HG02798 (cell line): ENCODE measurements around the gene IDH2.

Source experiments
- ATAC-seq: cut with Tn5 transposase; IDR thresholded peaks from one replicate; pipeline ENCODE4 v1.9.1; 2021; ENCODE audit warnings: mild to moderate bottlenecking; ENCODE audit not compliant: unreplicated experiment, poor library complexity

Gene IDH2

DNA sequence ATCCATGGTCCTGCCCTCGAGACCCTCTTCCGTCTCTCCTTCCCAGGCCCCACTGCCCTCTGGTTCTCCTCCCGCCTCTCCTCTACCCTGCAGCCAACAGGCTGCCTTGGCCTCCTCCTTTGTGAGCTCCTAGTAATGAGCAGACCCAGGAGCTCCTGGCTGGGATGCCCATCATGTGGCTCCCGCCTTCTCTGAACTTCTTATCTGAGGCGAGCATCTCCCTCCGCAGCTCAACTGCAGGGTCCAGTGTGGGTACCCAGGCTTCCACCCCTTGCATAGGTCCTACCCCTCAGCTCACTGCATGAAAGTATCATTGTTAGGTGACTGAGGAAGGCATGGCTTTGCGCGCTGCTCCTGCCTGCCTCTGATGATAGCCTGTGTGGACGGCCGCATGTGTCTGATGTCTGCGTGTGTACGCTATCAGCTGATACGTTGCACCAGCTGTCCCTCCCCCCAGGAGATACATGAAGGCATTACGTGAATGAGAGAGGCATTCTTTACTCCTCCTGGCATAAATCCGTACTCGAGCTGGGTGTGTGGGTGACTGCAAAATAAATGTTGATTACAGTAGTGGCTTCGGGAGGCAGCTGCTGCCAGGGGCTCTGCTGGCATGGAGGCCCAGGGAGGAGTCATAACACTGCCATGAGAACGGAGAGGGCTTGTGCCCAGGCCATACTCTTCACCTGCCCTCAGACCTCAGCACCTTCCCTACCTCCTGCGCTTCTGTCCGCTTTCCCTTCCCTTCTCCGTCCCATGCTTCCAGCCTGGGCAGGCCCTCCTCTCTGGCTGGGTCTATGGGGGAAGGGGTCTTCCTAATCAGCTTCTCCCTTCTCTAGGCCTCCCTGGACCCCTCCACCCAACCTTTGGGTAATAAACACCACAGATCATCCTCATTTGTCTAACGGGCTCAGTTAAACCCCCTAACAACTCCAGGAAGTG, 52.3 kb downstream of the IDH2 start:
- ATAC-seq = no peak

DNA sequence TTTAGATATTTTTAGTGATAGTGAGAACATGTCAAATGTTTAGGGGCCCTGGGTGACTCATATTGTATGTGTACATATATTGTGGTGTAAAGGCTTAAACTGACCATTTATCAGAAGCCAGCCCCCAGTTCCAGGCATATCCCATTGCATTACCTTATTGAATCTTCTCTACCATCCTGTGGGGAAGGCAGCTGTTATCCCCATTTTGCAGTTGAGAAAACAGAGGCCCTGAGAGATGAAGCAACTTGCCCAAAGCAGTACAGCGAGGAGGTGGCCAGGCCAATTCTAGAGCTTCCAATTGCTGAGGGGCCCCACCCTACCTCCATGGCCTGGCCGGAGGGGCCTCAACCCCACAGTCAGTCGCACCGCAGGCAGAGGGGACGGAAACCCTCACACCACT, 53.2 kb downstream of the IDH2 start:
- no peak for ATAC-seq

DNA sequence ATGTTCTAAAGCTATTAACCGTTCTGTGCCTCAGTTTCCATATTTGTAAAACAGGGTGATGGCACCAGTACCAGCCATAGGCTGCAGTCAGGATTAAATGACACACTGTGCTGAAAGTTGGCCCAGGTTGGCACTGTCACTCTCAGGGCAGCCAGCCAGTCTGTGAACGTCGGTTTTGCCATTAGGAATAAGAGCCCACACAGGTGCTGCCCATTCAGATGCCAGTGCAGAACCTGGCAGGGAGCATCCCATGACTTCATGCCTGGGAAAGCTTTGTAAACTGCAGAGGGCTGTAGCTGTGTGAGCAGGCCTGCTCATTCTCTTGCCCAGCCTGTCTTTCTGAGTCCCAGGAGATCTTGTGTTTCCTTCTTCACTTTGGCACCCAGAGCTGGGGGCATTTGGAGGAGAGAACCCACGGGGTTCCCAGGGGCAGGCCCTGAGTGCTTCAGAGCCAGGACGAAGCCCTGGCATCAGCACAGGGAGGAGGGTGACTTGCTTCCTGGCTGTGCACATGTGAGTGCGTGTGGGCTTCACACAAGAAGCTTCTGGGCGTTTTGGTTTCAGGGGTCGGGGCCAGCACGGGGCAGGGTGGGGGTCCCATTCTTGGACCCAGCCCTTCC, 54.2 kb downstream of the IDH2 start:
- ATAC-seq = no peak

DNA sequence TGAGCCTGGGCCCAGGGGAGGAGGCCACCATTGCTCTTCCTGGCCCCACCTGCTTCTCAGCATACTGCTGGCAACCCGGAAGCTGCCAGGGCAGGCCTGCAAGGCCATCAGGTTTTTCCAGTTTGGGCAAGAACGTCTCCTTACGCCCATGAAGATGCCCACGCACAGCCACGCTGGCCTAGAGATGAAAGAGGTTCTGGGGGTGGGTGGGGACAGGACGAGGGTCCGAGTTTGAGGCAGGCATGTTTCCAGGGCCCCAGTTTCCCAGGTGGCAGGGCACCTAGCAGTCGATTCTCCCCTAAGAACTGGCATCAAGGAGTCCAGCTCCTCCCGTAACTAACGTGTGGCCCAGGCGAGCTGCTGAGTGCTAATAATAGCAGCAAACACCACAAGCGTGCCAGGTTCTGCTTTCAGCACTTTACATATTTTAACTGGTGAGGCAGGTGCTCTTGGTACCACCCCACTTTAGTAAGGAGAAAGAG, 55.3 kb downstream of the IDH2 start:
- peak; percentile 70 for ATAC-seq

DNA sequence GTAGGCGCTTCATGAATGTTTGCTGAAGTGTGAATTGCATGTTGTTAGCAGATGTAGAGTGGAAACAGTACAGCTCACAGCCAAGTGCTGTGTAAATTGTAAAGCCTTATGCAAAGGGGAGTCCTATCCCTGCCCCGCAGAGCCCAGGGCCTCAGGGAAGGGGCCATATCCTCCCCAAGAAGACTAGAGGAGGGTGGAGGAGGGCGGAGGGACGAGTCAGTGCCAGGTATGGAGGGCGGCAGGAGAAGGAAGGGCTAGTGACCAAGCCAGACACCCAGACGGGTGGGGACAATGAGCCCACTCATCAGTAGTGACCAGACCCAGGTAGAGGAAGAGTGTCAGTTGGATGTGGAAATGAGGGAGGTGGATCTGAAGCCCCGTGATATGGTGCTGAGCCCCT, 56.0 kb downstream of the IDH2 start:
- no peak for ATAC-seq

DNA sequence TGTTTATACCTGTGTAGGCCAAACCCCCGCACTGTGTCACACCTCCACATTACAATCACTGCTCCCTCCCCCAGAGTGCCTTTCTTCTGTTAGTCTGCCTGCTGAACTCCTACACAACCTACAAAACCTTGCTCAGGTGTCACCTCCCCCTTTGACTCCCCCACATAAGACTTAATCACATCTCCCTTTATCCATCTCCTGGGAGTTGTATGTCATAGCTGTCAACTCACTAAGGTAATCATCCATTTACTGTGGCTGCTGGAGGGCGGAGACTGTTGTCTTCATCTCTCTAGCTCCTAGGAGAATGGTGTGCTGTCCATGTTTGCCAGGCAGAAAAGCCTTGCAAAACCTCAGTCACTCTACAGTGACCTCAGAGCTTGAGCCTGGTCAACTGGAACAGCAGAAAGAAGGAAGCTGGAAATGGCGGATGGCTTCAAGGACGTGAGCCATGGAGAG, 57.3 kb downstream of the IDH2 start:
- no peak for ATAC-seq

DNA sequence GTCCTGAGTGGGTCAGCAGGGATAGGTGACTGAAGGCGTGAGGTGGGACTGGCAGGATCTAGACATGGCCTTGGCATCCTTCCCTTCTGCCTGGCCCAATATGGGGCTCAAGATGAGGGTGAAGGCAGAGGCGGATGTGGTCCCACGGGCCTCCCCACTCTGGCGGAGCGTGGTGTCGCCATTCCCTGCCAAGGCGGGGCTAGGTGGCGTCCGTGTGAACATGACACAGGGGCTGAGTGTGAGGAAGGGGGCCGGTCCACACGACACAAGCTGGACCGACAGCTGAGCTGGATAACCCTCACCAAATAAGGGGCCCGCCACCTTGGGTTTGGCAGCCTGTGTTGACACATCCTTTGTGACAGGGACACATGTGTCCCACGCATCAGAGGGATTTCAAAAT, 58.1 kb downstream of the IDH2 start:
- no peak for ATAC-seq

DNA sequence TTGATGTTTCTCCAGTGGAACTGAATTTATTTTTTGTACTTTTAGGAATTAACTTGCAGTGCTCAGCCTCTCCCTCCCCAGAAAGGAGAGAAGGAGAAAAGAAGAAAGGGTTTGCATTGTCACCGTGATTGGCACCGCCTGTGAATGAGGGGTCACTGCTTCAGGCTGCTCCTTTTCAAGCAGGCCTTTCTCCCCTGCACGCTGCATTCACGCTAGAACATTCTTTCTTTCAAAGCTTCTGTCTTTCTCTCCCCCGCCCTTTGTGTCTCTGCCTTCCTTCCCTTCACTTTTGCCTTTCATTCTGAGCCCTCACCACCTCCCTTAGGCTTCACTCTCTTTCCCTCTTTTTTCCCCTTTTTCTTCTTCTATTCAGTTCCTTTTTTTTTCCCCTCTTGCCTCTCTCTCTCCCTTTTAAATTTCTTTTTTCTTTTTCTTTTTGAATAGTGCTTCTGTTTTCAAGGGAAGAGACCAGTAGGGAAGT, 58.7 kb downstream of the IDH2 start:
- no peak for ATAC-seq

DNA sequence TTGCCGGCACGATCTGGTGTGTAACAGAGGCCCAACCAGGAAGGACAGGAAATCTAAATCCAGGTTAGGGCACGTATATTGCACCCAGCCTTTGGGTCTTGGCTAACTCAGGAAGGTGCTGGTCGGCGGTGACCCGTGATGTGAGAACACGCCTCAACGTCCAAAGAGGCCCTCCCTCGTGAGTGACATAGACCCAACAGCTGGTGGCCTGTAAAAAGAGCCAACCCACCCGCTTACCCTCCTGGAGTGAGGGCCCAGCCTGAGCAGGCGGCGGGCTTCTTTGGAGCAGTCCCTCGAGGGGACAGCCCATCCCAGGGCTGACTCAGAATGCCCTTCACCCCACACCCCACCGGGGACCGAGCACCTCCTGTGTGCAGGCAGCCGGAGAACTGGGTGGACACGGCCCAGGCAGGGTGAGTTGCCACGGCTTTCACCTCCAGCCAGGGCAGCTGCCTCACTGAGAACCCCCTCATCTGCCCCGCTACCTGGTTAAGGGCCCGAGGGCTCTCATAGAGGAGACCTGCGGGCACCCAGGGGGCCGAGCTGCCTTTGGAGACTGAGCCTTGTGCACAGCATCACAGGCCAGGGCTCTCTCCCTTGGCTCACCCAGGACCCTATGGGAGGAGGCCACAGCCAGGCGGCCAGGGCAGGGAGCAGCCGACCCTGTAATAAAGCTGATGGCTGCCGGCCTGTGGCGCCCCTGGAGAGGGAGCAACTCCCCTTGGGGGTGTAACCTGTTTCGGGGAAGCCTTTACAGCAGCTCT, 59.3 kb downstream of the IDH2 start:
- ATAC-seq = no peak

DNA sequence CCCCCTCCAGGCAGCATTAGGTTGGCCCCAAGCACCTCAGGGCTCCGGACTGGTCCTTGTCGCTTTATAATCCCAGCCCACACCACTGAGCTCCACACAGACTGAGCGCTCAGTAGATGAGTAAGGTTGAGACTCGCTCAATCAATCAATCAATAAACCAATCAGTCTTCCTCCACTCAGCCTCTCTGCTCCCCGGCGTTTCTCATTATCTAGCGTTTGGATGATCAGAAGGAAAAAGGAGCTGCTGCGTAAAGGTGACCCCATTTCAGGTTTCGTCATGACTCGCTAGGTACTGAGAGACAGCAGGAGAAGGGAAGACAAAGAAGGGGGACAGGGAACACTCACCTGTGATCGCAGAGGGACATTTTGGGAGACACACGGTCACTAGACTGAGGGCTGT, 59.9 kb downstream of the IDH2 start:
- no peak for ATAC-seq

DNA sequence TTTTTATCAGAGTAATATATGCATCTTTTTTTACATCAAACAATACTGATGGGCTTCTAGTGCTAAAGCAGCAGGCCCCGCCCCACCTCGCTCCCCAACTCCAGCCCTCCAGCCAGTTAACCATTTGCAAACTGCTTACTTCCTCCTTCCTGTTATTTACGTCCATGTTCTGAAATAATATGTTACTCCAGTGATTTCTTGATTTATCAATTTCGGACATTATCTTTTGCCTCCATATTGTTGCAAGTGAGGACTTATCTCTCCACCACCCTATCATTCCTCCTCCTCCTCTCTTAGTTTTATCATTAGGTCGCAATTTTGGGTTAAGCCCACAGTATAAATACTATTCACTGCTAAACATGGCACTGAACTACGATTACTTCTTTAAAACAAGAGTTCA, 61.6 kb downstream of the IDH2 start:
- no peak for ATAC-seq

DNA sequence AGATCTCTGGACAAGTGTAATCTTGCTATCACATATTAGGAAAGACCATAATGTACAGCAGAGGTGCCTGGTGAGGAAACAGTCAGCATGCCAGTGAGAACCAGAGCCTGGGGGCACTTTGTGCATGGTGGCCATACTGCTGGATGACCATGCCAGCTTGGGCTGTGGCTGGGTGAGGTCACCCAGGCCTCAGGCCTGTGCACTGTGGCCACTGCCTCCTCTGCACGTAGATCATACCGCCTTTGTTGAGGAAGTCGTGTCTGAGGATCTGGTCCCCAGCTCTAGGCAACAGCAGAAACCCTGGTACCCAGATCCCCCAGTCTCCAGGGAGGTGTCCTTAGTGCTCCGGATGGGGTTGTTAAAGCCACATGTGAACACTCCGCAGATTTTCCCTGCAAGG, 62.3 kb downstream of the IDH2 start:
- no peak for ATAC-seq

DNA sequence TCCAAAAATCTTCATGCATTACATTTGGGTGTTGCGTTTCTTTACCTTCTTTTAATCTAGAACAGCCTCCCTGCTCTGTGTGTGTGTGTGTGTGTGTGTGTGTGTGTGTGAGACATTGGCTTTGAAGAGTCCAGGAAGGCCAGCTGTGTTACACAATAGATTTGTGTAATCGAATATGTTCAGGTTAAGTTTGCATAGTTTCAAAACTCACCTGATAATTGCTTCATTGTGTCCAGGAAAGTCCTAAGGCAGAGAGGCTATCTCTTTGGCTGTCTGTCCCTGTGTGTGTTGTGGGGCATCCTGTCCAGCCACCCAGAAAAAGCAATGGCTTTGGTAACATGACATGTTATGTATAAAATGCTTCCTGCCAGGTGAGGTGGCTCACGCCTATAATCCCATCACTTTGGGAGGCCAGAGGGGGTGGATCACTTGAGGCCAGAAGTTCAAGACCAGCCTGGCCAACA, 63.6 kb downstream of the IDH2 start:
- ATAC-seq = no peak

DNA sequence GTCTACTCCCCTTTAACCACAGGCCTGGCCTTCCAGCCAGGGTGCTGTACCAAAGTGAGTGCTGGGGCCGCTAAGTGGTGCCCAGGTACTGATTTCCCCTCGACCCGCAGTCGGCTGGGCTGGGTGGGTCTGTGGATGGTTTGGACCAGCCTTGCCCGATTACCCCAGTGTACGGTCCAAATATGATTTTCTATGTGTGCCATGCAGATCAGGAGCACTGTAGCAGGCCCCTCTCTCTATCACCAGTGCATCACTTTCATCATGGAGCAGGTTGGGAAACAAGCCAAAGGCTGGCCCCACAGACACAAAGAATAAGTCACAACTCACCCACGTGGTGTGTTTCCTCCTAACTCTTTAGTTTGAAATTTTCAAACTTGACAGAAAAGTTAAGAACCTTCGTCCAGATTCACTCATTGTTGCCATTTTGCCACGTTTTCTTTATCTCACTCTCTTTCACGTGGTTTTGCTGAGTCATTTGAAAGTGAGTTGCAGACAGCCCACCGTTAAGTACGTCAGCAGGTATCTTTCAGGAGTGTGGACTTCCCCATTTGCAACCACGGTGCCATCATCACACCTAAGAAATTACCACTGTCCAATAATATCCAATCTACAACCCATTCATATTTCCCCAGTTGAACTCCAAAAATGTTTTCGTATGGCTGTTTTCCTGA, 64.2 kb downstream of the IDH2 start:
- ATAC-seq = peak; percentile 81

DNA sequence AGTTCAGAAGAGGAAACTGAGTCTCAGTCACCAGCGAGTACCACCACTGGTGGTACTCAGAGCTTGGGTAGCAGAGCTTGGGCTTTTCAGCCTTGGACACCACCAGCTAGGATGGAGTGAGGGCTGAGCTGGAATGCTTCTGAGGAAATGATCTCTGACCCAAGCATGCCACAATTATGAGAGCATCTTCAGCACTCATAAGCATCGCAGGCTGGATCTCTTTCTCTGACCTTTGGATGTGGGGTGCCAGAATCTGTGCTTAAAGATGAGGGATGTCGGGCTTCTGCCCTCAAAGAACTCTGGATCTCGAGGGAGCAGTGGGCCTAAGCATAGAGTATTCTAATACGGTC, 64.8 kb downstream of the IDH2 start:
- ATAC-seq = no peak

DNA sequence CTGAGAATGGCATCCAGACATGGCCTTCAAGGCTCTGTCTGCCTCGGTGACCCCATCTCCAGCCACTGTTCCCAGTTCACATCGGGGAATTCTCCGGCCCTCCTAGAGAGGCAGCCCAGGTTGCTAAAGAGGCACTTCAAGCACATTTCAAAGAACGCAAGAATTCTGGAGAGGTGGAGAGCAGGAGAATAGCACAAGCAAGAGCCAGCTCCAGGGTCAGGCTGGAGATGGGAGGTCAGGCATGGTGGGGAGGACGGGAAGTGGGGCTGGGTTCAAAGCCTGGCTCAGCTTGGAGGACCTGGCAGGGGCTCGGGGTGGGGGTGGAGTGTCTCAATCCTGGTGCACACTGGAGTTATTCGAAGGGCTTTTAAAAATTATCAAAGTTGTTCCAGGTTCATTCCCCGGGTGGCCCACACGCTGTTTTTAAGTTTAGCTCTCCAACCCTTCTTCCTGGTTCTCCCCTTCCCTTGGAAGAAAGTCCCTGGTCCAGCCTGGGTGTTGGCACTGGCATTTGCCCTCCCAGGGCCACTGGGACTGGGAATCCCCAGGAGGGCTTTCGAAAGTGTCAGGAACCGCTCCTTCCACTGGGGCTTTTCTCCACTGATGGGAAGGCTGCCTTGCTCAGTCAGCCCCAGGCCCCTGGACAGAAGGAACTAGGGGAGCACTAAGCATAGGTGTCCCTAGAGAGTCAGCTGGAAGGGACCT, 65.3 kb downstream of the IDH2 start:
- ATAC-seq = no peak

DNA sequence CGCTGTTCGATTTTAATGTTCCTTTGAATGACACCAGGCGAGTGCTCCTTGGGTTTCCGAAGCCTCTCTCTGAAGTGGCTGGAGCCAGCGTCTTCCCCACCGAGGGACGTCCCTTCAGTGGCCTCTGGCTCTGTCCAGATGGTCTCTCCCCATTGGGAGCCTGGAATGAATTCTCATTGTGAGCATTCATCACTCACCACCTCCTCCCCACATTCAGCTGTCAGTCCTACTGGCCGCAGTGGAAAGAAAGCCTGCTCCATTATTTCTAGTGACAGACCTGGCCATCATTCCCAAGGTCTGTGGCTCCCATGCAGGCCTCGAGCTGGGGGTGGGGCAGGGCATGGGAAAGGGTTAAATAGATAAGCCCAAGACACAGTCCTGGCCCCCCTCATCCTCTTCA, 65.9 kb downstream of the IDH2 start:
- no peak for ATAC-seq

DNA sequence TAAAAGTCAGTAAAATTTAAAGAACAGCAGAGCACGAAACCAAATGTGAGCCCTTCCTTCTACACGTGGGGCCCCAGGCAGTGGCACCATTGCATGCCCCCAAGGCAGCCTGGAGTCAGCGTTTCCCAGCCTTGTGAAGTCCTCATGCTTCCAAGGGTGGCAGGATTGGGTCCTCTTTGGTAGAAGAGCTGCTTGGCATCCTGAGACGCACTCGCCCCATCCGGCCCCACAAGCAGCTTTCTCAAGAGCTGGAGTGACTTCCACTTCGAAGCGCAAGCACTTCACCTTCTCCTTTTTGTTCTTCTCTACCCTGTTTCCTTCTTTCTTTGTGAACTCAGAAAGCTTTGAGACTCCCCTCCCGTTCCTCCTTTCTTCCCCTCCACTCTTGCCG, 66.4 kb downstream of the IDH2 start:
- no peak for ATAC-seq

DNA sequence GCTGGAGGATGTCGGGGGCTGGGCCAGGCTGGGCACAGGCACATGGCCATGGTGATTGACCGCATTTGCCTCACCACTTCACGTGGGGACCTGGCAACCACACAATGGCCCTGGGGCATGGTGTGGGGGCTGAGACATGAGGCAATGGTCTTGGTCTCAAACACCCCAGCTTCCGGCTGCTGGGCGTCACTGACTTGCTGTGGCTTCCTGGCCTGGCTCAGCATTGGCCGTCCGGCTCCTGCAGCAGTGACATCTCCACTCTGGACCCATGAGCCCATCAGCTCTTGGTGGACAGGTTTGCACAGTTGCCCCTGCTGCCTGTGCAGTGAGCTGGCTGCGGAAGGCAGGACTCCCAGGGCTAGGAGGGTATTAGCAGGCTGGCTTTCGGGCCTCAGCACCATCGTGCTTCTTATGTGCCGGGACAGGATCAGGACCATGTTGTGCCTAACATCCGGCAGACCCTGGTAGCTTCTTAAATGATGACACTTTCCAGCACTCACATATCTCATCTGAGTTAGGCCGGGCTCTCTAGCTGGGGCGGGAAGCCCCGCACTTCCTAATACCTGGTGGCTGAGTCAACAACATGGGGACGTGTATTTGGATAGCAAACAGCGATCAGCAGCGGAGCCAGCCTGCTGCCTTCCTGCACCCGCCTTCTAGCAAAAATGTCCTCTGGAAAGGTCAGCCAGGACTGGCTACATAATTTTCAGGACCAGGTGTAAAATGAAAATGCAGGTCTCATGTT, 67.0 kb downstream of the IDH2 start:
- no peak for ATAC-seq
